K562 (cell line): Measurements from ENCODE around the gene CDHR2. TPM values are rescaled to one million over a fixed set of nuclear protein-coding genes. Genes with fewer than 3 reads are reported as not detected.

ENCODE experiments used
- CBX5 ChIP-seq: IDR thresholded peaks from 2 replicates; pipeline ENCODE4 v1.6.1; 2014; ENCODE audit warnings: low read depth, borderline replicate concordance
- ELF2 ChIP-seq: fragments of 250-450 bp; sonication (Bioruptor Pico); IDR thresholded peaks from 2 replicates; pipeline ENCODE4 v1.5.0; 2021; ENCODE audit warnings: mild to moderate bottlenecking
- GATAD2A ChIP-seq: fragments of 450-650 bp; IDR thresholded peaks from 2 replicates; pipeline ENCODE4 v1.6.1; 2017
- HDAC3 ChIP-seq: fragments of 450-650 bp; IDR thresholded peaks from 2 replicates; pipeline ENCODE4 v1.6.1; 2018; ENCODE audit warnings: borderline replicate concordance, mild to moderate bottlenecking, moderate library complexity; ENCODE audit not compliant: partially characterized antibody
- HOXB6 ChIP-seq: fragments of 250-450 bp; sonication (Bioruptor Pico); IDR thresholded peaks from 2 replicates; pipeline ENCODE4 v1.5.1; 2022; ENCODE audit warnings: mild to moderate bottlenecking, borderline replicate concordance
- MECOM ChIP-seq: fragments of 250-450 bp; sonication (Bioruptor Pico); IDR thresholded peaks from 2 replicates; pipeline ENCODE4 v1.8.0; 2022; ENCODE audit warnings: inconsistent platforms
- NFIC ChIP-seq: fragments of 450-650 bp; IDR thresholded peaks from 2 replicates; pipeline ENCODE4 v1.6.1; 2017; ENCODE audit warnings: mild to moderate bottlenecking, inconsistent platforms
- NR2C1 ChIP-seq, 2 experiments: fragments of 450-650 bp; IDR thresholded peaks; 2 replicates each; pipeline ENCODE4 v1.6.1; 2017; ENCODE audit warnings: mild to moderate bottlenecking in 2 of 2, antibody characterized with exemption in 1 of 2, inconsistent platforms in 1 of 2, missing compliant biosample characterization in 1 of 2, missing genetic modification characterization in 1 of 2
- RFX1 ChIP-seq: fragments of 450-650 bp; IDR thresholded peaks from 2 replicates; pipeline ENCODE4 v1.6.1; 2016; ENCODE audit warnings: mild to moderate bottlenecking, moderate library complexity
- TRIM24 ChIP-seq, 2 experiments: fragments of 450-650 bp; IDR thresholded peaks; 2 replicates each; pipeline ENCODE4 v1.6.1; 2016
- TRIM28 ChIP-seq: fragments of 450-650 bp; IDR thresholded peaks from 2 replicates; pipeline ENCODE4 v1.6.1; 2017
- XRCC4 ChIP-seq: IDR thresholded peaks from one replicate; pipeline ENCODE4 v1.6.1; 2011; ENCODE audit not compliant: insufficient read depth, insufficient read length; ENCODE audit errors: extremely low read depth
- ZBTB8A ChIP-seq: fragments of 450-650 bp; IDR thresholded peaks from 2 replicates; pipeline ENCODE4 v1.6.1; 2018; ENCODE audit warnings: mild to moderate bottlenecking, moderate library complexity; ENCODE audit not compliant: partially characterized antibody
- ZNF444 ChIP-seq: fragments of 250-450 bp; sonication (Bioruptor Pico); IDR thresholded peaks from 2 replicates; pipeline ENCODE4 v1.4.0; 2020; ENCODE audit warnings: mild to moderate bottlenecking, moderate library complexity
- polyA plus RNA-seq, 8 experiments: library from polyadenylated mRNA; depleted of rRNA in 4 of 8; stranded (reverse) in 5 of 8; unstranded in 3 of 8; fragments of >200 nt; fragmentation: Nextera tagmentation in 2 of 8; fragmentation: Illumina TruSeq in 1 of 8; extraction: Ambion mirVana in 2 of 8; extraction: Trizol in 1 of 8; gene quantifications; 2 replicates each; pipeline versions ENCODE4 v1.2.1 to v1.2.3, GENCODE V29; 2011 to 2014; ENCODE audit warnings: inconsistent platforms in 1 of 8, missing spikeins in 1 of 8
- total RNA-seq, 7 experiments: library from RNA; depleted of rRNA in 6 of 7; stranded (reverse); fragments of >200 nt in 6 of 7; fragmentation: Illumina TruSeq in 2 of 7; extraction: Trizol in 2 of 7; gene quantifications; 2 replicates each; pipeline versions ENCODE4 v1.2.1 to v1.2.3, GENCODE V29; 2011 to 2021; ENCODE audit warnings: low replicate concordance in 1 of 7
- TF ChIP-seq, protein P1 (sequence below): fragments of 250-450 bp; sonication (Bioruptor Pico); IDR thresholded peaks from 2 replicates; pipeline ENCODE4 v1.4.0; 2020
- TF ChIP-seq, protein P2 (sequence below), 2 experiments: fragments of 250-450 bp in 1 of 2; fragments of 450-650 bp in 1 of 2; sonication (Bioruptor Pico) in 1 of 2; IDR thresholded peaks; 2 replicates each; pipeline versions ENCODE4 v1.6.1 to v1.8.0; 2016 to 2021; ENCODE audit warnings: mild to moderate bottlenecking in 2 of 2, moderate library complexity in 2 of 2, missing compliant biosample characterization in 1 of 2, missing genetic modification characterization in 1 of 2
- TF ChIP-seq, protein P3 (sequence below), 2 experiments: IDR thresholded peaks in 1 of 2; conservative IDR thresholded peaks in 1 of 2; 2 replicates each; pipeline ENCODE4 v1.6.1; 2016; ENCODE audit warnings: low read depth in 2 of 2, mild to moderate bottlenecking in 1 of 2, missing compliant biosample characterization in 1 of 2, missing genetic modification characterization in 1 of 2, moderate library complexity in 1 of 2
- TF ChIP-seq, protein P4 (sequence below): fragments of 250-450 bp; sonication (Bioruptor Pico); IDR thresholded peaks from 2 replicates; pipeline ENCODE4 v1.5.0; 2022; ENCODE audit warnings: mild to moderate bottlenecking

CDHR2 gene
- total and polyA plus RNA-seq, 9 of the 15 experiments (the other 6 are each of a cell fraction or from before 2014, with no cell fraction given) = 0.01 to 0.62 (median 0.09) TPM; not detected in 2

DNA sequence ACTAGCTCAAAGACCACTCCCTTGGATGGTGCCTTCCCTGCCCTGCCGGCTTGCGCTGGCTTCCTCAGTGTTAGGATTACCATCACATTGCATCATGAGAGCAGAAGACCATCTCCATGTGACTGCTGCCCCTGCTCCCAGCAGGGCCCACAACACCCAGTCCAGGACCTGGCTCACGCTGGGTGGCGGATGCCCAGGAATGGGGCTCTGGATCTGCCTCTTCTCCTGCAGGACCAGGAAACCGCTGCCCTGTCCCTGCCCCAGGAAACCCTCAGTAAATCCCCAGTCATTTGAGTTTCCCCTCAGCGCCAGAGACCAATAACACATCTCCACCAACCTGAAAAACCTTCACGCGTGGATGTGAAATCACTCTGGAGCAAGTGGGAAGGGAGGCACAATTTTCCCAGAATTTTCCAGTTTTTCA, 8.7 kb upstream of the CDHR2 start (continued):
- TF ChIP-seq, protein P1, sequence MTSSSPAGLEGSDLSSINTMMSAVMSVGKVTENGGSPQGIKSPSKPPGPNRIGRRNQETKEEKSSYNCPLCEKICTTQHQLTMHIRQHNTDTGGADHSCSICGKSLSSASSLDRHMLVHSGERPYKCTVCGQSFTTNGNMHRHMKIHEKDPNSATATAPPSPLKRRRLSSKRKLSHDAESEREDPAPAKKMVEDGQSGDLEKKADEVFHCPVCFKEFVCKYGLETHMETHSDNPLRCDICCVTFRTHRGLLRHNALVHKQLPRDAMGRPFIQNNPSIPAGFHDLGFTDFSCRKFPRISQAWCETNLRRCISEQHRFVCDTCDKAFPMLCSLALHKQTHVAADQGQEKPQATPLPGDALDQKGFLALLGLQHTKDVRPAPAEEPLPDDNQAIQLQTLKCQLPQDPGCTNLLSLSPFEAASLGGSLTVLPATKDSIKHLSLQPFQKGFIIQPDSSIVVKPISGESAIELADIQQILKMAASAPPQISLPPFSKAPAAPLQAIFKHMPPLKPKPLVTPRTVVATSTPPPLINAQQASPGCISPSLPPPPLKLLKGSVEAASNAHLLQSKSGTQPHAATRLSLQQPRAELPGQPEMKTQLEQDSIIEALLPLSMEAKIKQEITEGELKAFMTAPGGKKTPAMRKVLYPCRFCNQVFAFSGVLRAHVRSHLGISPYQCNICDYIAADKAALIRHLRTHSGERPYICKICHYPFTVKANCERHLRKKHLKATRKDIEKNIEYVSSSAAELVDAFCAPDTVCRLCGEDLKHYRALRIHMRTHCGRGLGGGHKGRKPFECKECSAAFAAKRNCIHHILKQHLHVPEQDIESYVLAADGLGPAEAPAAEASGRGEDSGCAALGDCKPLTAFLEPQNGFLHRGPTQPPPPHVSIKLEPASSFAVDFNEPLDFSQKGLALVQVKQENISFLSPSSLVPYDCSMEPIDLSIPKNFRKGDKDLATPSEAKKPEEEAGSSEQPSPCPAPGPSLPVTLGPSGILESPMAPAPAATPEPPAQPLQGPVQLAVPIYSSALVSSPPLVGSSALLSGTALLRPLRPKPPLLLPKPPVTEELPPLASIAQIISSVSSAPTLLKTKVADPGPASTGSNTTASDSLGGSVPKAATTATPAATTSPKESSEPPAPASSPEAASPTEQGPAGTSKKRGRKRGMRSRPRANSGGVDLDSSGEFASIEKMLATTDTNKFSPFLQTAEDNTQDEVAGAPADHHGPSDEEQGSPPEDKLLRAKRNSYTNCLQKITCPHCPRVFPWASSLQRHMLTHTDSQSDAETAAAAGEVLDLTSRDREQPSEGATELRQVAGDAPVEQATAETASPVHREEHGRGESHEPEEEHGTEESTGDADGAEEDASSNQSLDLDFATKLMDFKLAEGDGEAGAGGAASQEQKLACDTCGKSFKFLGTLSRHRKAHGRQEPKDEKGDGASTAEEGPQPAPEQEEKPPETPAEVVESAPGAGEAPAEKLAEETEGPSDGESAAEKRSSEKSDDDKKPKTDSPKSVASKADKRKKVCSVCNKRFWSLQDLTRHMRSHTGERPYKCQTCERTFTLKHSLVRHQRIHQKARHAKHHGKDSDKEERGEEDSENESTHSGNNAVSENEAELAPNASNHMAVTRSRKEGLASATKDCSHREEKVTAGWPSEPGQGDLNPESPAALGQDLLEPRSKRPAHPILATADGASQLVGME (CRISPR knock-in tag) = peak; percentile 88
- TF ChIP-seq CBX5 (no peak), HOXB6 (CRISPR knock-in tag) (no peak), XRCC4 (no peak), GATAD2A (no peak), TRIM28 (no peak), HDAC3 (no peak), NFIC (no peak), ELF2 (CRISPR knock-in tag) (no peak), TRIM24 (IDR thresholded peaks at IDR 0.05) (peak; percentile 41 to 54; a peak in 2 of 4 replicates), MECOM (CRISPR knock-in tag) (peak; percentile 52), ZNF444 (CRISPR knock-in tag) (no peak), RFX1 (no peak), NR2C1 (IDR thresholded peaks at IDR 0.05) (no peak), NR2C1 (tag; IDR thresholded peaks at IDR 0.05) (peak; percentile 73; the same call in 1 of the 2 replicates), ZBTB8A (no peak)
- TF ChIP-seq, protein P2, sequence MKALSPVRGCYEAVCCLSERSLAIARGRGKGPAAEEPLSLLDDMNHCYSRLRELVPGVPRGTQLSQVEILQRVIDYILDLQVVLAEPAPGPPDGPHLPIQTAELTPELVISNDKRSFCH (CRISPR knock-in tag; IDR thresholded peaks at IDR 0.05) = no peak
- TF ChIP-seq, protein P2 (tag; IDR thresholded peaks at IDR 0.05) = no peak
- TF ChIP-seq, protein P3, sequence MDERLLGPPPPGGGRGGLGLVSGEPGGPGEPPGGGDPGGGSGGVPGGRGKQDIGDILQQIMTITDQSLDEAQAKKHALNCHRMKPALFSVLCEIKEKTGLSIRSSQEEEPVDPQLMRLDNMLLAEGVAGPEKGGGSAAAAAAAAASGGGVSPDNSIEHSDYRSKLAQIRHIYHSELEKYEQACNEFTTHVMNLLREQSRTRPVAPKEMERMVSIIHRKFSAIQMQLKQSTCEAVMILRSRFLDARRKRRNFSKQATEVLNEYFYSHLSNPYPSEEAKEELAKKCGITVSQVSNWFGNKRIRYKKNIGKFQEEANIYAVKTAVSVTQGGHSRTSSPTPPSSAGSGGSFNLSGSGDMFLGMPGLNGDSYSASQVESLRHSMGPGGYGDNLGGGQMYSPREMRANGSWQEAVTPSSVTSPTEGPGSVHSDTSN (CRISPR knock-in tag; IDR thresholded peaks at IDR 0.05; ENCODE audit: low read depth) = no peak
- TF ChIP-seq, protein P3 (tag; conservative IDR thresholded peaks at IDR 0.05; ENCODE audit: low read depth) = no peak
- TF ChIP-seq, protein P4, sequence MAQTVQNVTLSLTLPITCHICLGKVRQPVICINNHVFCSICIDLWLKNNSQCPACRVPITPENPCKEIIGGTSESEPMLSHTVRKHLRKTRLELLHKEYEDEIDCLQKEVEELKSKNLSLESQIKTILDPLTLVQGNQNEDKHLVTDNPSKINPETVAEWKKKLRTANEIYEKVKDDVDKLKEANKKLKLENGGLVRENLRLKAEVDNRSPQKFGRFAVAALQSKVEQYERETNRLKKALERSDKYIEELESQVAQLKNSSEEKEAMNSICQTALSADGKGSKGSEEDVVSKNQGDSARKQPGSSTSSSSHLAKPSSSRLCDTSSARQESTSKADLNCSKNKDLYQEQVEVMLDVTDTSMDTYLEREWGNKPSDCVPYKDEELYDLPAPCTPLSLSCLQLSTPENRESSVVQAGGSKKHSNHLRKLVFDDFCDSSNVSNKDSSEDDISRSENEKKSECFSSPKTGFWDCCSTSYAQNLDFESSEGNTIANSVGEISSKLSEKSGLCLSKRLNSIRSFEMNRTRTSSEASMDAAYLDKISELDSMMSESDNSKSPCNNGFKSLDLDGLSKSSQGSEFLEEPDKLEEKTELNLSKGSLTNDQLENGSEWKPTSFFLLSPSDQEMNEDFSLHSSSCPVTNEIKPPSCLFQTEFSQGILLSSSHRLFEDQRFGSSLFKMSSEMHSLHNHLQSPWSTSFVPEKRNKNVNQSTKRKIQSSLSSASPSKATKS (CRISPR knock-in tag) = no peak
